Brain microvascular endothelial cell (primary cell): ENCODE measurements around the gene EVI5.

Experiments
- DNase-seq: peaks from one replicate; pipeline ENCODE4 v3.0.0-alpha.2; 2020
- H3K27ac ChIP-seq: fragments of 250-450 bp; sonication (Bioruptor Pico); 2 replicates; pipeline ENCODE4 v1.5.1; 2020; ENCODE audit warnings: mild to moderate bottlenecking, moderate library complexity
- H3K27me3 ChIP-seq: fragments of 250-450 bp; sonication (Bioruptor Pico); replicated peaks from 2 replicates; pipeline ENCODE4 v1.5.1; 2020; ENCODE audit warnings: mild to moderate bottlenecking
- H3K36me3 ChIP-seq: fragments of 250-450 bp; sonication (Bioruptor Pico); replicated peaks from 2 replicates; pipeline ENCODE4 v1.5.1; 2020; ENCODE audit warnings: mild to moderate bottlenecking
- H3K4me3 ChIP-seq: 2 replicates; pipeline ENCODE4 v1.5.1; 2011; ENCODE audit warnings: low read depth, mild to moderate bottlenecking, control low read depth, low read length, moderate library complexity
- CTCF ChIP-seq: IDR thresholded peaks from 2 replicates; pipeline ENCODE4 v1.5.1; 2011; ENCODE audit warnings: low read depth, mild to moderate bottlenecking, moderate library complexity, low read length, control low read depth, inconsistent platforms; ENCODE audit errors: missing control alignments
- in situ Hi-C: cut with HindIII; loops from 2 replicates; pipeline ENCODE4 v1.10.0; 2017; ENCODE audit warnings: low sequenced_read_pairs, low pct_ligation_motif_present

EVI5 gene

GRCh38 chr1:92698932-92699331 lies 86.0 kb downstream of the EVI5 start:
- Histone ChIP-seq H3K36me3 (peaks cover 20% of the 10 kb centered on the region), H3K27me3 (no peaks in the 10 kb centered on the region), H3K27ac (no peak overlapping the region), H3K4me3 (no peak overlapping the region)
- no peak for TF ChIP-seq CTCF
- no peak for DNase-seq
- in situ Hi-C loops, result no loop called here

DNA sequence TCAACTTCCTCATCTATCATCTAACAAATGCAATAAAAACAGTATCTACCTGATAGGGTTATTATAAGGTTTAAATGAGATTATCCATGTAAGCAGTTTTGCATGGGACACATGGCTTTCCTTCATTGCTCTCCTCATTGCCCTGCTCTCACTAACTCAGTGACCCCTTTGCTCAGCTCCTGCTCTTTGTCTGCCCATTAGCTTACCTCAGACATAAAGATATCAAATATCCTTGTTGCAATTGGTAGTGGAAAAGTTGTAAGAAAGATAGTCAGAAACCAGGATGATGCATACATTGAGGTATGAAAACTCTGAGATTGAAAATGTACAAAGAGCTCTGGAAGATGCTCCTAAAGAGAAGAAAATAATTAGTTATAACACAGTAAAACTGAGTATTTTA lies 89.8 kb downstream of the EVI5 start:
- no peak for DNase-seq
- Histone ChIP-seq H3K27ac (no peak overlapping the region), H3K27me3 (no peaks in the 10 kb centered on the region), H3K36me3 (peaks cover 40% of the 10 kb centered on the region), H3K4me3 (no peak overlapping the region)
- in situ Hi-C loops, result no loop called here
- no peak for TF ChIP-seq CTCF

- Histone ChIP-seq H3K36me3 (peaks cover 49% of the 10 kb centered on the region), H3K27me3 (no peaks in the 10 kb centered on the region), H3K27ac (no peak overlapping the region), H3K4me3 (no peak overlapping the region)
- in situ Hi-C loops, result no loop called here
- no peak for DNase-seq
- no peak for TF ChIP-seq CTCF
These were observed 93.0 kb downstream of the EVI5 start for GRCh38 chr1:92691925-92692324.

DNA sequence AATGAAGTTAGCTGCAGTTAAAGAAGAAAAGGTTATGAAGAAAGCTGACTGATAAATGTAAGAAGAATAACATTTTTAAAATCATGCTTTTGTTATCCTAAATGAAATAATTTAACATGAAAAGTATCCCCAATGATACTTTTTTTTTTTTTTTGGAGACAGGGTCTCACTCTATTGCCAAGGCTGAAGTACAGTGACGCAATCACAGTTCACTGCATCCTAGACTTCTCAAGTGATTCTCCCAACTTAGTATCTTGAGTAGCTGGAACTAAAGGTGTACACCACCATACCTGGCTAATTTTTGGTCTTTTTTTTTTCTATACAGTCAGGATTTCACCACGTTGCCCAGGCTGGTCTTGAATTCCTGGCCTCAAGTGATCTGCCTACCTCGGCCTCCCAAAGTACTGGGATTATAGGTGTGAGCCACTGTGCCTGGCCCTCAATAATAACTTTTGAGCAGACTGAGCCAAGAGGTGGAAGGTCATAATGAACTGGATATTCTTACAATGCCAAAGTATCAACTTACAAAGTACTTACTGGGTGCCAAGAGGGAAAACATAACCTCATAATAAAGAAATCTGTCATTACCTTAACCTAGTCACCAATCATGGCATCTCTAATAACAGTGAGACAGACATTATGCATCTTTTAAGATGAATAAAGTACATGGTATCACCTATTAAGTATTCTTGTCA lies 94.5 kb downstream of the EVI5 start:
- Histone ChIP-seq H3K27me3 (no peaks in the 10 kb centered on the region), H3K27ac (no peak overlapping the region), H3K36me3 (peaks cover 45% of the 10 kb centered on the region), H3K4me3 (no peak overlapping the region)
- in situ Hi-C loops, result no loop called here
- no peak for DNase-seq
- no peak for TF ChIP-seq CTCF

GRCh38 chr1:92679980-92680379 lies 104.9 kb downstream of the EVI5 start:
- TF ChIP-seq CTCF, result no peak
- DNase-seq, result no peak

DNA sequence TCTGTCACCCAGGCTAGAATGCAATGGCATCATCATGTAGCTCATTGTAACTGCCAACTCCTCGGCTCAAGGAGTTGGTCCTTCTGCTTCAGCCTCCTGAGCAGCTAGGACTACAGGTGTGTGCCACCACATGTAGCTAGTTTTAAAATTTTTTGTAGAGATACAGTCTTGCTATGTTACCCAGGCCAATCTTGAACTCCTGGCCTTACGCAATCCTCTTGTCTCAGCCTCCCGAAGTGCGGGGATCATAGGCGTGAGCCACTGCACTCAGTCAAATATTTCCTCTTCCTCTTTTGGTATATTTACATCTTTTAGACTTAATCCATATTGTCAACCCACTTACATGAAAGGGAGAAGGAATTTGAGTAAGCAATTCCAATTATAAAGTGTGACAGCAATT lies 121.1 kb downstream of the EVI5 start:
- DNase-seq, result no peak
- no peak for TF ChIP-seq CTCF
- H3K27me3 ChIP-seq, result no peaks in the 10 kb centered on the region
- in situ Hi-C loops, result no loop called here
- no peak overlapping the region for H3K4me3 ChIP-seq
- no peak overlapping the region for H3K27ac ChIP-seq
- H3K36me3 ChIP-seq, result peaks cover 17% of the 10 kb centered on the region

More at GRCh38 chr1:92679980-92680379, 104.9 kb downstream of the EVI5 start:
- Histone ChIP-seq H3K27me3 (no peaks in the 10 kb centered on the region), H3K4me3 (no peak overlapping the region), H3K27ac (no peak overlapping the region), H3K36me3 (peaks cover 23% of the 10 kb centered on the region)
- in situ Hi-C loops, result no loop called here
